Stimulated activated naive CD8-positive, alpha-beta T cell treated with anti-CD3 and anti-CD28 coated beads, Interleukin-15, Interleukin-2, amounts not matched to agents 100 U/mL and 50 U/mL, for 24 hours (primary cell): ENCODE results near the gene FAM13C.

Experiments used
- ATAC-seq: fragments of 150-1000 bp; cut with Tn5 transposase; one replicate; pipeline ENCODE4 v1.10.0; 2021
- DNase-seq: peaks from one replicate; pipeline ENCODE4 v3.0.0; 2021

The FAM13C gene

GRCh38 chr10:59315465-59315864, 46.9 kb downstream of the FAM13C start:
- no peak for ATAC-seq
- no peak for DNase-seq

DNA sequence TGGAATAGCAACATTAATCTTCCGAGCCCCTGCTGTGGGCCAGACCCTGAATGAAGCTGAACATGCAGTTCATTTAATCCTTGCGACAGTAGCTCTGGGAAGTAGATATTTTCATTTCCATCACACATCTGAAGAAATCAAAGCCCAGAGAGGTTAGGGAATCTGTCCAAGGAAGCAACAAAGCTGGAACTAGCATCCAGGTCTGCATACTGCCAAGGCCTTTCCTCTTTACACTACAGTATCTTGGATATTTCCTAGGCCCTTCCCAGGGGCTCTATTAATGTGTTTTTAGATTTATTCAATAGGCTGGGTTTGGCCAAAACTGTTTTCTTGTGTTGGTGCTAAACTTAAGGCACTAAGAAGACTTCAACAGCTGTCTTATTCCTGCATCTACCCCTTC, 48.1 kb downstream of the FAM13C start:
- ATAC-seq (no peak), DNase-seq (no peak)

- DNase-seq (no peak), ATAC-seq (no peak)
Observed at GRCh38 chr10:59312247-59312646, 50.1 kb downstream of the FAM13C start.

DNA sequence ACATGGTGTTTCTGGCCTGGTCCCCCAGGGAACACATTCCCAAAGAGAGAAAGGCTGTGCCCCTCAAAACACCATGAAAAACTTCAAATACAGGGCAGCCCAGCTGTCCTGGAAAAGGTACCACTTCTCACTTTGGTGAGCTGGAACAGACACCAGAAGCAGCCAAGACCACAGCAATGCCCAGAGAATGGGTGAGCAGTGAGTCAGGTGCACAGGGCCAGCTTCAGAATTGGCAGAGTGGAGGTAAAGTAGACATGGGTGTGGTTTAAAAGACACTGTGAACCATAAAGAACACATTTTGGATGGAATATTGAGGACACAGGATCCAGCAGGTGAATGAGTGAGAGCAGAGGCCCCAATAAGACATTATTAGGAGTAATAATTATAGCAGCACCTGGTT, 51.3 kb downstream of the FAM13C start:
- DNase-seq (no peak), ATAC-seq (no peak)

DNA sequence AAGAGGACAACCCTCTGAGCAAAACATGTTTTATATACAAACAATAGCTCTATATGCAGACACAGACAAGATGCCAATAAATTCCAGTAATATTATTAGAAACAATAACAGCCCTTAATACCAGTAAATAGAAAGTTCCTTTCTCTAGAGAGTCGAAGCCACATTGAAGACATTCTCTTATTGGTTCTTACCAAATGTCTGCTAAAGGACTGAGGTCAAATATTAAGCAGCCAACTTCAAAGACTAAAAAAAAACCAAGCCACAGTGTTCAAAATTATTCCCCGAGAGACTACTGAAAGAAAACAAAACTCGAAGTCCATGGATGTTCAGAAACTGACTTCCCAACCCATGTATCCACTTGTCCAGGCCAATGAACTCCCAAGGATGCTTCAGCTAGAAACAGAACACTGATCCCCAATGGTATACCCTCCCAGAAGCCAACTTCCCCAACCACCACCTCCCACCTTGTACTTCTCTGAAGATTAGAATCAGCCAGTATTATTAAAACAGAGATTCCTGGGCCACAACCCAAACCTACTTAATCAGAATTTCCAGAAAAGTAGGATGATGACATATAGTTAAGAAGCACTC, 51.9 kb downstream of the FAM13C start:
- no peak for DNase-seq
- ATAC-seq, result no peak

DNA sequence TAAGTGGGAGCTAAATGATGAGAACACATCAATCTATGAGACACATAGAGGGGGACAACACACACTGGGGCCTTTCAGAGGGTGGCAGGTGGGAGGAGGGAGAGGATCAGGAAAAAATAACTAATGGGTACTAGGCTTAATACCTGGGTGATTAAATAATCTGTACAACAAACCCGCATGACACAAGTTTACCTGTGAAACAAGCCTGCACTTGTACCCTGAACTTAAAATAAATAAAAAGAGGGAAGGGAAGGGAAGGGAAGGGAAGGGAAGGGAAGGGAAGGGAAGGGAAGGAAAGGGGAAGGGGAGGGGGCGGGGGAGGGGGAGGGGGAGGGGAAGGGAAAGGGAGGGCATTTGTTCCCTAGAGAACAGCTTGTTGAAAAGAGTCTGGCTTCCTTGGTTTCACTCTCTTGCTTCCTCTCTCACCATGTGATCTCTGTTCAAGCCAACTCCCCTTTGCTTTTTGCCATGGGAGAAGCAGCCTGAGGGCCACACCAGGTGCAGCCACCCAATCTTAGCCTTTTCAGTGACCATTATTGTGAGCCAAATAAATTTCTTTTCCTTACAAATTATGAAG, 57.7 kb downstream of the FAM13C start:
- ATAC-seq (no peak), DNase-seq (no peak)

GRCh38 chr10:59303018-59303417, 59.3 kb downstream of the FAM13C start:
- no peak for ATAC-seq
- no peak for DNase-seq

DNA sequence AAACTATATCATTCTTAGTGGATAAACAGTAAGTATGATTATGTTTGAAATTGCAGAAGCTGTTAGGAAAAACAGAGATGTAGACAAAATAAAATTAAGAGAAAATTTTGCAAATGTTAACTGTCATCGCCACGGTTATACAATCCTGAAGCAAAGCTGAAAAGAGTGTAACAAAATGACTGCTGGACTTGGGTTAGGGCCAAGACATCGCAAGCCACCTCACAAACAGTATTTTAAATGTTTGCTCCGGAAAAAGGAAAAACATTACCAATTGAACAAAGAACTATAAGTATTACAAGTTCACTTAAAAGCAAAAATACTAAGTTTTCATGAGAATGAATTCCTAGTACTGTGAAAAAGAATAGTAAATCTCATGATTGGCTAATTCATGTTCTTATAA, 60.0 kb downstream of the FAM13C start:
- DNase-seq, result no peak
- ATAC-seq, result no peak

- no peak for DNase-seq
- ATAC-seq, result no peak
Observed at GRCh38 chr10:59301067-59301754, 61.1 kb downstream of the FAM13C start.

DNA sequence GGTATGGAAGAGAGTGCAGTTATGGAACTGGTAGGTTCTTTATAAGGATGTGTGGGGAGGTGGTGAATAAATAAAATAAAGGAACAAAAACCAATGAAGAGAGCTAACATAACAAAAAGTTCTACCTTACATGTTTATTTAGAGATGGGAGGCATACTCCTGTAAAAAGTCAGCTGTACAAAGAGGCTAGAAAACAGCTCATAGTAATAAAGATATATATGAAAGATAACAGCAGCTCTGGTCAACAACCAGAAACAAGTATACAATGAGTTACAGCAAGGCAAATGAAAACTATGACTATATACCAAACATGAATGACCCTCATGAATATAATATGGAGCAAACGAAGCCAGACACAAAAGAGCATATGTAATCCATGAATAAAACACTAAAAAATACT, 62.0 kb downstream of the FAM13C start:
- DNase-seq (no peak), ATAC-seq (no peak)

GRCh38 chr10:59299933-59300332, 62.4 kb downstream of the FAM13C start:
- no peak for DNase-seq
- no peak for ATAC-seq

GRCh38 chr10:59290448-59290847, 71.9 kb downstream of the FAM13C start:
- no peak for ATAC-seq
- DNase-seq, result no peak

GRCh38 chr10:59289853-59290252, 72.5 kb downstream of the FAM13C start:
- ATAC-seq (no peak), DNase-seq (no peak)

GRCh38 chr10:59287587-59288255, 74.6 kb downstream of the FAM13C start:
- DNase-seq (no peak), ATAC-seq (no peak)

GRCh38 chr10:59285848-59286247, 76.5 kb downstream of the FAM13C start:
- DNase-seq (no peak), ATAC-seq (no peak)

- no peak for DNase-seq
- no peak for ATAC-seq
Observed at GRCh38 chr10:59285073-59285472, 77.3 kb downstream of the FAM13C start.

DNA sequence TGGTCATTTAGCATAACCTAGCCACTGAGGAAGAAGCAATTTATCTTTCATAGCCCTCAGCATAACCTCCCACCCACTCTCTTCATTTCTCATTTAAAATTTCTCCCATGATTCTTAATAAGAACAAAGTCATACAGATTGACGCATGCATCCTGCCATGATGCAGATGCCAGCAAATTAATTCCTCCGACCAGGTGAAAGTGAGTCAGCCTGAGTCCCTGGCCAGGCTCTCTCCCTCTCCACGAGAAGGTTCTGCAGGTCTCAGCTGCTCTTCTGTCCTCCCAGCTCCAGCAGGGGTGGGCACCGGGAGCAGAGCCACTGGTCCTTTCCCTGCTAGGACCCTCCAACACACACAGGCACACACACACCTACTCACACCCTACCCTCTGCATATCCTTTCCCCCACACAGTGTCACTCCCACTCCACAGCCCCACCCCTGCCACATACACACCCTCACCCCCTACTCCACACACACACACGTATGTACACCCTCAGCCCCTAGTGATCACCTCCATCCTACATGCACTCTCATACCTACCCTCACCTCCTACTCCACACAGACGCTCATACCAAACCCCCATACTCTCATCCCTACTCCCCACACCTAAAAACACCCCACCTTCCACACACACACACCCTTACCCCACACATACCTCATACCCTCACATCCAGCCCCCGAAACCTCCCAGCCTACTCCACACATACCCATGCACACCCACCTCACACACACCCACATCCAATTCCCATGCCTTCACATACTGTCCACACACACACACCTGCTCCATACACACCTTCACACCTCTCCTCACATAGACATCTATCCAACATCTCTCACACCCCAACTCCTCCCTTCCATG, 78.0 kb downstream of the FAM13C start:
- ATAC-seq, result no peak

GRCh38 chr10:59283456-59284091, 78.8 kb downstream of the FAM13C start:
- DNase-seq (no peak), ATAC-seq (no peak)

More for the DNA sequence above, 78.0 kb downstream of the FAM13C start:
- no peak for DNase-seq

GRCh38 chr10:59281861-59282260, 80.5 kb downstream of the FAM13C start:
- ATAC-seq, result no peak
- DNase-seq, result no peak

DNA sequence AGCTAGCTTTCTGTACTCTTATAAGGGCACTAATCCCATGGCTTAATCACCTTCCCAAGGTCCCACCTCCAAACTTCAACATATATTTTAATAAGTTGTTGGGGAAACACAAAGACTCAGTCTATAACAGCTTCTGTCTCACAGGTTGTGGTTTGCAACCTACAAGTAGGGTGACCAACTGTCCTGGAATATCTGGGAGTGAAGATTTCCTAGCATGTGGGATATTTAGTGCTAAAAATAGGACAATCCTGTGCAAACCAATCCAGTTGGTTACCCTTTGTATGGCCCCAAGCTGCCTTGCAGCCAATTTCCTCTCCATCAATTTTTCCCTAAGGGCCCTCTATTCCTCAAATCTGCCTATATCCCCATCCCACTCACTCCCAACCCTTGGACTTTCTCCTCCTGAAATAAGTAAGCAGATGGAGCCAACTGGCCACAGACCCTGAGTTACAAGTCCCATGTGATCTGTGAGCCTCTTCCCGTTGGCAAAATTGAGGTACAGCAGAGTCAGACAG, 82.3 kb downstream of the FAM13C start:
- ATAC-seq (no peak), DNase-seq (no peak)

GRCh38 chr10:59279476-59279875, 82.9 kb downstream of the FAM13C start:
- no peak for ATAC-seq
- no peak for DNase-seq

GRCh38 chr10:59276919-59277318, 85.4 kb downstream of the FAM13C start:
- no peak for DNase-seq
- no peak for ATAC-seq
